Kidney epithelial cell (primary cell): Measurements from ENCODE around the gene RABGEF1. TPM values are rescaled to one million over a fixed set of nuclear protein-coding genes. Genes with fewer than 3 reads are reported as not detected.
"Not testable (repeated sequence)": the region's sequence is repeated elsewhere in the genome, so short reads cannot be mapped to it uniquely, and the experiment has no call there.

ENCODE experiments used
- DNase-seq: peaks from one replicate; pipeline ENCODE4 v3.0.0-alpha.2; 2010; ENCODE audit warnings: low read depth
- H3K27me3 ChIP-seq: 2 replicates; pipeline ENCODE4 v1.6.0; 2011; ENCODE audit warnings: low read length; ENCODE audit not compliant: control insufficient read depth, insufficient read depth
- H3K36me3 ChIP-seq: 2 replicates; pipeline ENCODE4 v1.5.1; 2011; ENCODE audit warnings: low read length; ENCODE audit not compliant: control insufficient read depth, insufficient read depth
- H3K4me3 ChIP-seq: 2 replicates; pipeline ENCODE4 v1.5.1; 2011; ENCODE audit warnings: low read depth, mild to moderate bottlenecking, control low read depth, low read length
- total RNA-seq: library from RNA; depleted of rRNA; stranded (reverse); fragments of >200 nt; gene quantifications from 2 replicates; pipeline ENCODE4 v1.2.3, GENCODE V29; 2015
- TF ChIP-seq, protein P1 (sequence below): IDR thresholded peaks from 2 replicates; pipeline ENCODE4 v1.5.1; 2011; ENCODE audit warnings: mild to moderate bottlenecking, moderate library complexity, low read length, control low read depth, inconsistent platforms; ENCODE audit not compliant: insufficient read depth, poor library complexity, severe bottlenecking

RABGEF1 gene
- total RNA-seq, 1 donor from 2014 or later, result 23.2 TPM

DNA sequence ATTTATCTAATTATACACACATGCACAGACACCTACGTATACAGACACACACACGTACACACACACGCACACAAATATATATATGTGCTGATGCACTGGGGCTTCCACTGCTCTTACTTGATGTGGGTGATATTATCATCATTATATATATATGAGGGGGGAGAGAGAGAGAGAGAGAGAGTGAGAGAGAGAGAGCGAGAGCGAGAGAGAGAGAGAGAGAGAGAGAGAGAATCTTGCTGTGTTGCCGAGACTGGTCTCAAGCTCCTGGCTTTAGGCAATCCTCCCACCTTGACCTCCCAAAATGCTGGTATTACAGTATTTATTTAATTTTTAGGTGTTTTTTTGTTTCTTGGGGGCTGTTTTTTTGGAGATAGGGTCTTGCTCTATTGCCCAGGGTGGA lies 3.6 kb upstream of the RABGEF1 start:
- H3K36me3 ChIP-seq, result no peaks in the 10 kb centered on the region
- no peak for DNase-seq
- TF ChIP-seq, protein P1, sequence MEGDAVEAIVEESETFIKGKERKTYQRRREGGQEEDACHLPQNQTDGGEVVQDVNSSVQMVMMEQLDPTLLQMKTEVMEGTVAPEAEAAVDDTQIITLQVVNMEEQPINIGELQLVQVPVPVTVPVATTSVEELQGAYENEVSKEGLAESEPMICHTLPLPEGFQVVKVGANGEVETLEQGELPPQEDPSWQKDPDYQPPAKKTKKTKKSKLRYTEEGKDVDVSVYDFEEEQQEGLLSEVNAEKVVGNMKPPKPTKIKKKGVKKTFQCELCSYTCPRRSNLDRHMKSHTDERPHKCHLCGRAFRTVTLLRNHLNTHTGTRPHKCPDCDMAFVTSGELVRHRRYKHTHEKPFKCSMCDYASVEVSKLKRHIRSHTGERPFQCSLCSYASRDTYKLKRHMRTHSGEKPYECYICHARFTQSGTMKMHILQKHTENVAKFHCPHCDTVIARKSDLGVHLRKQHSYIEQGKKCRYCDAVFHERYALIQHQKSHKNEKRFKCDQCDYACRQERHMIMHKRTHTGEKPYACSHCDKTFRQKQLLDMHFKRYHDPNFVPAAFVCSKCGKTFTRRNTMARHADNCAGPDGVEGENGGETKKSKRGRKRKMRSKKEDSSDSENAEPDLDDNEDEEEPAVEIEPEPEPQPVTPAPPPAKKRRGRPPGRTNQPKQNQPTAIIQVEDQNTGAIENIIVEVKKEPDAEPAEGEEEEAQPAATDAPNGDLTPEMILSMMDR, result no peak
- no peak overlapping the region for H3K4me3 ChIP-seq
- no peaks in the 10 kb centered on the region for H3K27me3 ChIP-seq

DNA sequence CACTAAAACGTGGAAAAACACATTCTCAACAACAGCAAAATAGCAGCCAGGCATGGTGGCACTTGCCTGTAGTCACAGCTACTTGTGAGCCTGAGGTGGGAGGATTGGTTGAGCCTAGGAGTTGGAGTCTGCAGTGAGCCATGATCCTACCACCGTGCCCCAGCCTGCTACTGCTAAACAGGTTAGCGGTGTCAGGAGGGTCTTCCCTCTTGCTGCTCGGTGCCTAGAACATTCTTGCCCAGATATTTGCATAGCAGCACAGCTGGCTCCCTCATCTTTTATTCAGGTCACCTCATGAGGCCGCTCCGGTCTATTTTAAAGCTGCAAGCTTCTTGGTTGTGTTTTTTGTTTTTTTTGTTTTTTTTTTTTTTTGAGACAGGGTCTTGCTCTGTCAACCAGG lies 2.9 kb upstream of the RABGEF1 start:
- DNase-seq, result no peak
- H3K4me3 ChIP-seq, result no peak overlapping the region
- TF ChIP-seq, protein P1, result no peak
- H3K27me3 ChIP-seq, result no peaks in the 10 kb centered on the region
- H3K36me3 ChIP-seq, result no peaks in the 10 kb centered on the region

DNA sequence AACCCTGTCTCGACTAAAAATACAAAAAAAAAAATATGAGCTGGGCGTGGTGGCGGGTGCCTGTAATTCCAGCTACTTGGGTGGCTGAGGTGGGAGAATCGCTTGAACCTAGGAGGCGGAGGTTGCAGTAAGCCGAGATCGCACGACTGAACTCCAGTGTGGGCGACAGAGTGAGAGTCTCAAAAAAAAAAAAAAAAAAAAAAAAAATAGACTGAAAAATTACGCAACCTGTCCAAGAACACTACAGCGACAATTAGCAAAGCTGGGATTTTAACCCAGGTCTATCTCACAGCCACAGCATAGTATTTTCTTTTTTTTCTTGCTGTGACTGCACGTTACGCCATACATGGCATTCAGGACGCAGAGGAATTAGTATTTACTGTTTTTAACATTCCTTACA lies 1.1 kb upstream of the RABGEF1 start:
- no peak for DNase-seq
- H3K4me3 ChIP-seq, result peak overlapping the region; percentile 97
- no peaks in the 10 kb centered on the region for H3K27me3 ChIP-seq
- no peaks in the 10 kb centered on the region for H3K36me3 ChIP-seq
- TF ChIP-seq, protein P1, result no peak

DNA sequence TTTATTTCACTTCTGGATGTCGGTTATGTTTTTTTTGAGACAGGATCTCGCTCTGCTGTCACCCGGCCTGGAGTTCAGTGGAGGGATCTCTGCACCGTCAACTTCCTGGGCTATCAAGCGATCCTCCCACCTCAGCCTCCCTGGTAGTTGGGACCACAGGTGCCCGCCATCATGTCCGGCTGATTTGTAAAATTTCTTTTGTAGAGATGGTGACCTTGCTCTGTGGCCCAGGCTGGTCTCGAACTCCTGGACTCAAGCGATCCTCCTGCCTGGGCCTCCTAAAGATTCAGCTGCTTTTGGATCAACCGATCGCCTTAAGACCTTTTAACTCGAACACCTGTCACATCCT lies 606 bp upstream of the RABGEF1 start:
- no peak for DNase-seq

DNA sequence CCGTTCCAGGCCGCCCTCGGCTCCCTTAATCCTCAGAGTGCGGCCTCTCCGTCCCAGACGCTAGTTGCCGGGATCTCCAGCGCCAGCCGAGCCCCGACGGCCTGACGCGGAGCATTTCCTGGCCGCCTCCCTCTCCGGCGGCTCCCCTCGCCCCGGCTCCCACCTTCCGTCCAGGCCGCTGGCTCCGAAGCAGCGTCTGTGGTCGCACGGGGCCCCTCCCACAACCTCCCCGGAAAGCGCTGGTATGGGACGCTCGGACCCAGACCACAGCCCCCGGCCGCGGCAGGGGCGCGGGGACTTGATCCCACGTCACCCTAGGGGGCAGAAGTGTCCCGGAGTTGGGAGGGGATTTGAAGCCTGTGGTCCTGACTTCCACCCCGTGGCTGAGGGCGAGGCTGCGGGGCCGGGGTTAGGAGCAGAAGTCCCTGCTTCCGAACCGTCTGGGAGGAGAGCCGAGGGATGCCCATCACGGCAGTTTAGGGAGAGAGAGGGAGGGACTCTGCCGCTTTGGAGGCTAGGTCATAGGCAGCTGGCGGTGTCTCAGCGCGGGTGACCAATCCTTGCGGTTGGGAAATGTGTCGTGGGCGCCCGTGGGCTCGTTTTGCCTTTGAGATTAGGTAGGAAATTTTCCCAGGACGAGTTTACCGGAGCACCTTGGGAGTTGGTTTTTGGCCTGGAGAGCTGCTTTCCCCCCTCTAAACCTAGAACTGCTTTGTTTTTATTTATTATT lies 612 bp downstream of the RABGEF1 start:
- not testable (repeated sequence) for H3K36me3 ChIP-seq, H3K27me3 ChIP-seq, DNase-seq
- H3K4me3 ChIP-seq, result peak overlapping the region; percentile 97

More for the DNA sequence above, 606 bp upstream of the RABGEF1 start:
- no peaks in the 10 kb centered on the region for H3K36me3 ChIP-seq
- H3K27me3 ChIP-seq, result no peaks in the 10 kb centered on the region
- H3K4me3 ChIP-seq, result peak overlapping the region; percentile 97
- TF ChIP-seq, protein P1, result no peak

DNA sequence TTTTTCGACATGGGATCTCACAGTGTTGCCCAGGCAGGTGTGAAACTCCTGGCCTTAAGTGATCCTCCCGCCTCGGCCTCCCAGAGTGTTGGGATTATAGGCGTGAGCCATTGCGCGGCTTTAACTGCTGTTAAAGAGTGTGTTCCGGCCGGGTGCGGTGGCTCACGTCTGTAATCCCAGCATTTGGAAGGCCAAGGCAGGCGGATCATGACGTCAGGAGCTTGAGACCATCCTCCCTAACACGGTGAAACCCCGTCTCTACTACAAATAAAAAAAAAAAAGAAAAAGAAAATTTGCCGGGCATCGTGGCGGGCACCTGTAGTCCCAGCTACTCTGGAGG lies 1.1 kb downstream of the RABGEF1 start:
- Histone ChIP-seq H3K4me3 (peak overlapping the region; percentile 97), H3K27me3 (no peaks in the 10 kb centered on the region), H3K36me3 (no peaks in the 10 kb centered on the region)
- no peak for DNase-seq
- TF ChIP-seq, protein P1, result no peak

DNA sequence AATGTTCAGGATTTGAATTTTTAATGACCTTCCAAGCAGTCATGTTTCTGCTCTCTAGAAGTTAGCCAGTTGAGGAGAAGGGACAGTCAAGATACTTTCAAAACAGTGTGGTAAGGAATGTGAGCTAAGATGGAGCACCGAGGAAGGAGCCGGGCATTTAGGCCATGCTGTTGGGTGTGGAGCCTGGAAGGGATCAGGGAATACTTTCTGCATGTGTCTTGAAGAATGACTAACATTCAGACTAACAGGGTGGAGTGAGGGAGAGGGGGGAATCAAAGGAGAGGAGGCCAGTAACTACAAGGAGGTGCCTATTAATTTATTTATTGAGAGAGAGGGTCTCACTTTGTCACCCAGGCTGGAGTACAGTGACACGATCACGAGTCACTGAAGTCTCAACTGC lies 1.8 kb downstream of the RABGEF1 start:
- H3K4me3 ChIP-seq, H3K36me3 ChIP-seq, H3K27me3 ChIP-seq: not testable (repeated sequence)
- peak; percentile 16 for DNase-seq
